WI38 (cell line): ENCODE data around the gene BSND.

Experiments
- H3K4me3 ChIP-seq: 2 replicates; pipeline ENCODE4 v1.5.1; 2011; ENCODE audit warnings: low read depth, mild to moderate bottlenecking, control low read depth, low read length
- CTCF ChIP-seq: IDR thresholded peaks from 2 replicates; pipeline ENCODE4 v1.5.1; 2012; ENCODE audit warnings: low read depth, mild to moderate bottlenecking, control low read depth, low read length

The BSND gene

GRCh38 chr1:54980528-54981241 lies 18.0 kb upstream of the BSND start, which contains the start of gene TMEM61:
Gene TMEM61 (plus strand): TSS chr1:54980628. CDS start chr1:54981066, 438 bp downstream.
- TF ChIP-seq CTCF, result no peak
- H3K4me3 ChIP-seq, result no peak within 1 kb of the TSS

GRCh38 chr1:54981466-54981865 lies 17.3 kb upstream of the BSND start:
- TF ChIP-seq CTCF, result no peak
- H3K4me3 ChIP-seq, result no peak overlapping the region

GRCh38 chr1:54982739-54983138 lies 16.0 kb upstream of the BSND start:
- H3K4me3 ChIP-seq, result no peak overlapping the region
- no peak for TF ChIP-seq CTCF

GRCh38 chr1:54984131-54984842 lies 14.4 kb upstream of the BSND start:
- TF ChIP-seq CTCF, result no peak
- H3K4me3 ChIP-seq, result no peak overlapping the region

- TF ChIP-seq CTCF, result no peak
- H3K4me3 ChIP-seq, result no peak overlapping the region
Observed at GRCh38 chr1:54985556-54985955, 13.2 kb upstream of the BSND start.

- H3K4me3 ChIP-seq, result no peak overlapping the region
- no peak for TF ChIP-seq CTCF
Observed at GRCh38 chr1:54986025-54986424, 12.7 kb upstream of the BSND start.

- no peak overlapping the region for H3K4me3 ChIP-seq
Observed at GRCh38 chr1:54986533-54986932, 12.2 kb upstream of the BSND start.

More at GRCh38 chr1:54986533-54986932, 12.2 kb upstream of the BSND start:
- TF ChIP-seq CTCF, result no peak
